GM06990 (cell line): ENCODE data around the gene EIF4G3.
"Not testable (repeated sequence)": the region's sequence is repeated elsewhere in the genome, so short reads cannot be mapped to it uniquely, and the experiment has no call there.

Experiments
- DNase-seq: peaks from one replicate; pipeline ENCODE4 v3.0.0-alpha.2; 2011; ENCODE audit not compliant: insufficient read length; ENCODE audit errors: extremely low read depth
- H3K27me3 ChIP-seq: replicated peaks from 2 replicates; pipeline ENCODE4 v1.6.0; 2011; ENCODE audit warnings: low read length; ENCODE audit not compliant: control insufficient read depth, insufficient read depth
- H3K36me3 ChIP-seq: 2 replicates; pipeline ENCODE4 v1.5.1; 2011; ENCODE audit warnings: low read length; ENCODE audit not compliant: control insufficient read depth, insufficient read depth
- H3K4me3 ChIP-seq: replicated peaks from 2 replicates; pipeline ENCODE4 v1.5.1; 2011; ENCODE audit warnings: low read depth, mild to moderate bottlenecking, control low read depth, low read length
- TF ChIP-seq, protein P1 (sequence below): IDR thresholded peaks from 2 replicates; pipeline ENCODE4 v1.5.1; 2011; ENCODE audit warnings: low read length, control low read depth, mild to moderate bottlenecking, inconsistent platforms; ENCODE audit not compliant: insufficient read depth, poor library complexity, severe bottlenecking

Gene EIF4G3

GRCh38 chr1:21099034-21099868 is 77.4 kb downstream of the EIF4G3 start:
- Histone ChIP-seq H3K27me3 (no peaks in the 10 kb centered on the region), H3K36me3 (peaks cover 2% of the 10 kb centered on the region; the same call in 1 of the 2 replicates)
- DNase-seq = no peak

GRCh38 chr1:21098186-21098915 is 78.3 kb downstream of the EIF4G3 start:
- Histone ChIP-seq H3K27me3 (no peaks in the 10 kb centered on the region), H3K4me3 (no peak overlapping the region), H3K36me3 (peaks cover 2% of the 10 kb centered on the region; the same call in 1 of the 2 replicates)
- TF ChIP-seq, protein P1, sequence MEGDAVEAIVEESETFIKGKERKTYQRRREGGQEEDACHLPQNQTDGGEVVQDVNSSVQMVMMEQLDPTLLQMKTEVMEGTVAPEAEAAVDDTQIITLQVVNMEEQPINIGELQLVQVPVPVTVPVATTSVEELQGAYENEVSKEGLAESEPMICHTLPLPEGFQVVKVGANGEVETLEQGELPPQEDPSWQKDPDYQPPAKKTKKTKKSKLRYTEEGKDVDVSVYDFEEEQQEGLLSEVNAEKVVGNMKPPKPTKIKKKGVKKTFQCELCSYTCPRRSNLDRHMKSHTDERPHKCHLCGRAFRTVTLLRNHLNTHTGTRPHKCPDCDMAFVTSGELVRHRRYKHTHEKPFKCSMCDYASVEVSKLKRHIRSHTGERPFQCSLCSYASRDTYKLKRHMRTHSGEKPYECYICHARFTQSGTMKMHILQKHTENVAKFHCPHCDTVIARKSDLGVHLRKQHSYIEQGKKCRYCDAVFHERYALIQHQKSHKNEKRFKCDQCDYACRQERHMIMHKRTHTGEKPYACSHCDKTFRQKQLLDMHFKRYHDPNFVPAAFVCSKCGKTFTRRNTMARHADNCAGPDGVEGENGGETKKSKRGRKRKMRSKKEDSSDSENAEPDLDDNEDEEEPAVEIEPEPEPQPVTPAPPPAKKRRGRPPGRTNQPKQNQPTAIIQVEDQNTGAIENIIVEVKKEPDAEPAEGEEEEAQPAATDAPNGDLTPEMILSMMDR = no peak
- DNase-seq = no peak

More at GRCh38 chr1:21099034-21099868, 77.4 kb downstream of the EIF4G3 start:
- no peak overlapping the region for H3K4me3 ChIP-seq
- TF ChIP-seq, protein P1 = no peak

- TF ChIP-seq, protein P1 = no peak
- peaks cover 2% of the 10 kb centered on the region; the same call in 1 of the 2 replicates for H3K36me3 ChIP-seq
- DNase-seq = no peak
- H3K27me3 ChIP-seq = no peaks in the 10 kb centered on the region
- no peak overlapping the region for H3K4me3 ChIP-seq
Observed at GRCh38 chr1:21097729-21098128, 79.0 kb downstream of the EIF4G3 start.

- H3K4me3 ChIP-seq = no peak overlapping the region
- TF ChIP-seq, protein P1 = no peak
- no peaks in the 10 kb centered on the region for H3K27me3 ChIP-seq
- H3K36me3 ChIP-seq = peaks cover 2% of the 10 kb centered on the region; the same call in 1 of the 2 replicates
- no peak for DNase-seq
Observed at GRCh38 chr1:21095976-21096375, 80.7 kb downstream of the EIF4G3 start.

GRCh38 chr1:21094282-21094681 is 82.4 kb downstream of the EIF4G3 start:
- H3K4me3 ChIP-seq, H3K36me3 ChIP-seq, H3K27me3 ChIP-seq, DNase-seq: not testable (repeated sequence)

DNA sequence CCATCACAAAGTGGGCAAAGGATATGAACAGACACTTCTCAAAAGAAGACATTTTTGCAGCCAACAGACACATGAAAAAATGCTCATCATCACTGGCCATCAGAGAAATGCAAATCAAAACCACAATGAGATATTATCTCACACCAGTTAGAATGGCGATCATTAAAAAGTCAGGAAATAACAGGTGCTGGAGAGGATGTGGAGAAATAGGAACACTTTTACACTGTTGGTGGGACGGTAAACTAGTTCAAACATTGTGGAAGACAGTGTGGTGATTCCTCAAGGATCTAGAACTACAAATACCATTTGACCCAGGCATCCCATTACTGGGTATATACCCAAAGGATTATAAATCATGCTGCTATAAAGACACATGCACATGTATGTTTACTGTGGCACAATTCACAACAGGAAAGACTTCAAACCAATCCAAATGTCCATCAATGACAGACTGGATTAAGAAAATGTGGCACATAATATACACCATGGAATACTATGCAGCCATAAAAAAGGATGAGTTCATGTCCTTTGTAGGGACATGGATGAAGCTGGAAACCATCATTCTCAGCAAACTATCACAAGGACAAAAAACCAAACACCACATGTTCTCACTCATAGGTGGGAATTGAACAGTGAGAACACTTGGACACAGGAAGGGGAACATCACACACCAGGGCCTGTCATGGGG is 83.3 kb downstream of the EIF4G3 start:
- not testable (repeated sequence) for H3K4me3 ChIP-seq, H3K27me3 ChIP-seq, H3K36me3 ChIP-seq, DNase-seq

DNA sequence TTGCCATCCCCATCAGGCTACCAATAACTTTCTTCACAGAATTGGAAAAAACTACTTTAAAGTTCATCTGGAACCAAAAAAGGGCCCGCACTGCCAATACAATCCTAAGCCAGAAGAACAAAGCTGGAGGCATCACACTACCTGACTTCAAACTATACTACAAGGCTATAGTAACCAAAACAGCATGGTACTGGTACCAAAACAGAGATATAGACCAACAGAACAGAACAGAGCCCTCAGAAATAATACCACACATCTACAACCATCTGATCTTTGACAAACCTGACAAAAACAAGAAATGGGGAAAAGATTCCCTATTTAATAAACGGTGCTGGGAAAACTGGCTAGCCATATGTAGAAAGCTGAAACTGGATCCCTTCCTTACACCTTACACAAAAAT is 84.2 kb downstream of the EIF4G3 start:
- not testable (repeated sequence) for DNase-seq, H3K27me3 ChIP-seq, H3K4me3 ChIP-seq, H3K36me3 ChIP-seq

- not testable (repeated sequence) for DNase-seq, H3K27me3 ChIP-seq, H3K4me3 ChIP-seq, H3K36me3 ChIP-seq
Observed at GRCh38 chr1:21091053-21091690, 85.5 kb downstream of the EIF4G3 start.
